ENCODE results near the gene CHID1. TPM values are rescaled to one million over a fixed set of nuclear protein-coding genes. Genes with fewer than 3 reads are reported as not detected.
A peak's percentile ranks its signal among the peaks of the same experiment; 100 is the strongest.

Gene CHID1
- total and polyA plus RNA-seq, 4 donors: 41.7 to 92.2 (median 48.8) TPM

- ATAC-seq (ENCODE audit: insufficient read depth, low FRiP score) (peak; percentile 28), DNase-seq (no peak)
- Histone ChIP-seq H3K9ac (ENCODE audit: insufficient read depth in 1 of 2, low read length in 2 of 2) (no peak overlapping the region), H3K27me3 (ENCODE audit: control insufficient read depth in 3 of 3, insufficient read depth in 3 of 3, low read length in 2 of 3) (no peaks in the 10 kb centered on the region), H3K4me3 (no peak overlapping the region), H3K9me3 (ENCODE audit: control insufficient read depth in 4 of 4, insufficient read depth in 3 of 4, low read length in 3 of 4) (no peaks in the 10 kb centered on the region), H3K27ac (ENCODE audit: low read depth in 1 of 2, low read length in 1 of 2) (no peak overlapping the region), H3K4me1 (ENCODE audit: control insufficient read depth in 5 of 5, insufficient read depth in 5 of 5, low read length in 5 of 5) (peaks cover 0 to 17% (median 3%) of the 10 kb centered on the region in 5 donors), H3K36me3 (ENCODE audit: control insufficient read depth in 4 of 4, insufficient read depth in 4 of 4, low read length in 4 of 4) (peaks cover 0 to 28% (median 9%) of the 10 kb centered on the region in 4 donors)
- WGBS, 2 donors: 96% methylated on average over 7 of the region's 7 CpGs
- no peak for TF ChIP-seq CTCF (IDR thresholded peaks at IDR 0.05; ENCODE audit: control extremely low read depth, extremely low read depth)
Observed at GRCh38 chr11:958101-958500, 47.5 kb upstream of the CHID1 start.

GRCh38 chr11:957212-957920 lies 46.8 kb upstream of the CHID1 start:
- ATAC-seq (ENCODE audit: insufficient read depth, low FRiP score) (no peak), DNase-seq (no peak)
- no peak overlapping the region for H3K27ac ChIP-seq (ENCODE audit: low read depth in 1 of 2, low read length in 1 of 2)
- H3K9me3 ChIP-seq (ENCODE audit: control insufficient read depth in 4 of 4, insufficient read depth in 3 of 4, low read length in 3 of 4): no peaks in the 10 kb centered on the region
- H3K27me3 ChIP-seq (ENCODE audit: control insufficient read depth in 3 of 3, insufficient read depth in 3 of 3, low read length in 2 of 3): no peaks in the 10 kb centered on the region
- 83 to 87% methylated on average over 11 of the region's 11 CpGs for WGBS, 2 donors
- TF ChIP-seq CTCF (IDR thresholded peaks at IDR 0.05; ENCODE audit: control extremely low read depth, extremely low read depth): no peak
- peaks cover 0 to 18% (median 3%) of the 10 kb centered on the region in 5 donors for H3K4me1 ChIP-seq (ENCODE audit: control insufficient read depth in 5 of 5, insufficient read depth in 5 of 5, low read length in 5 of 5)
- no peak overlapping the region for H3K4me3 ChIP-seq
- H3K36me3 ChIP-seq (ENCODE audit: control insufficient read depth in 4 of 4, insufficient read depth in 4 of 4, low read length in 4 of 4): peaks cover 0 to 26% (median 9%) of the 10 kb centered on the region in 4 donors
- H3K9ac ChIP-seq (ENCODE audit: insufficient read depth in 1 of 2, low read length in 2 of 2): no peak overlapping the region

GRCh38 chr11:955154-956063 lies 44.8 kb upstream of the CHID1 start:
- no peak for TF ChIP-seq CTCF (IDR thresholded peaks at IDR 0.05; ENCODE audit: control extremely low read depth, extremely low read depth)
- Histone ChIP-seq H3K36me3 (ENCODE audit: control insufficient read depth in 4 of 4, insufficient read depth in 4 of 4, low read length in 4 of 4) (peaks cover 0 to 15% (median 6%) of the 10 kb centered on the region in 4 donors), H3K27me3 (ENCODE audit: control insufficient read depth in 3 of 3, insufficient read depth in 3 of 3, low read length in 2 of 3) (no peaks in the 10 kb centered on the region), H3K4me1 (ENCODE audit: control insufficient read depth in 5 of 5, insufficient read depth in 5 of 5, low read length in 5 of 5) (peaks cover 0 to 18% (median 3%) of the 10 kb centered on the region in 5 donors), H3K27ac (ENCODE audit: low read depth in 1 of 2, low read length in 1 of 2) (peak overlapping the region in 1 of 2 donors; percentile 43), H3K9me3 (ENCODE audit: control insufficient read depth in 4 of 4, insufficient read depth in 3 of 4, low read length in 3 of 4) (no peaks in the 10 kb centered on the region), H3K9ac (ENCODE audit: insufficient read depth in 1 of 2, low read length in 2 of 2) (no peak overlapping the region), H3K4me3 (no peak overlapping the region)
- WGBS, 2 donors: 75 to 86% methylated on average over 15 of the region's 15 CpGs
- DNase-seq: no peak
- no peak for ATAC-seq (ENCODE audit: insufficient read depth, low FRiP score)
